Measurements from ENCODE around the gene OPA1.

DNA sequence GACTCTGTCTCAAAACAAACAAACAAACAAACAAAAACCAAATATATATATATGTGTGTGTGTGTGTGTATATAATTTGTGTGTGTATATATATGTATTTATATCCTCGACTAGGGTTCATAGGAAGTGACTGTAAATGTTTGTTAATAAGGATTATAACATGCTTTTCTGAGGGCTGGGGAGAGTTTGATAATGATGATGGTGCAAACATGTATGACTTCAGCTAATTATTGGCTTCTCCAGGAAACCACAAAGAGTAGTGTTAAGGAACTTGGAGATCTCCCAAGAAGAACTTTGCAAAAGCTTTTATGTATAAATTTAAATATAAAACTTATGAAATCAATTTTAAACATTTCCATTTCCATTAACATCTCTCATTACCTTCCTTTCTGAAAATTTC, 3.9 kb upstream of the OPA1 start:
- TF ChIP-seq, protein P1, sequence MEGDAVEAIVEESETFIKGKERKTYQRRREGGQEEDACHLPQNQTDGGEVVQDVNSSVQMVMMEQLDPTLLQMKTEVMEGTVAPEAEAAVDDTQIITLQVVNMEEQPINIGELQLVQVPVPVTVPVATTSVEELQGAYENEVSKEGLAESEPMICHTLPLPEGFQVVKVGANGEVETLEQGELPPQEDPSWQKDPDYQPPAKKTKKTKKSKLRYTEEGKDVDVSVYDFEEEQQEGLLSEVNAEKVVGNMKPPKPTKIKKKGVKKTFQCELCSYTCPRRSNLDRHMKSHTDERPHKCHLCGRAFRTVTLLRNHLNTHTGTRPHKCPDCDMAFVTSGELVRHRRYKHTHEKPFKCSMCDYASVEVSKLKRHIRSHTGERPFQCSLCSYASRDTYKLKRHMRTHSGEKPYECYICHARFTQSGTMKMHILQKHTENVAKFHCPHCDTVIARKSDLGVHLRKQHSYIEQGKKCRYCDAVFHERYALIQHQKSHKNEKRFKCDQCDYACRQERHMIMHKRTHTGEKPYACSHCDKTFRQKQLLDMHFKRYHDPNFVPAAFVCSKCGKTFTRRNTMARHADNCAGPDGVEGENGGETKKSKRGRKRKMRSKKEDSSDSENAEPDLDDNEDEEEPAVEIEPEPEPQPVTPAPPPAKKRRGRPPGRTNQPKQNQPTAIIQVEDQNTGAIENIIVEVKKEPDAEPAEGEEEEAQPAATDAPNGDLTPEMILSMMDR (IDR thresholded peaks at IDR 0.05): no peak
- no peak for TF ChIP-seq POLR2A (IDR thresholded peaks at IDR 0.05)

All from thyroid gland (tissue), 4 donors.